Measurements from ENCODE around the gene SHANK2. TPM values are rescaled to one million over a fixed set of nuclear protein-coding genes. Genes with fewer than 3 reads are reported as not detected.
A peak's percentile ranks its signal among the peaks of the same experiment; 100 is the strongest.

Gene SHANK2
- 0.02 TPM in 1 of 2 replicates, not detected in the other for total RNA-seq (2014; rRNA removed; shearing (Covaris generic))
- polyA plus RNA-seq (2015; cell fraction: cytosol; rRNA removed): not detected in 2 replicates
- 0.05 and 0.16 TPM in 2 replicates for polyA plus RNA-seq (2015; cell fraction: nucleus; rRNA removed)

DNA sequence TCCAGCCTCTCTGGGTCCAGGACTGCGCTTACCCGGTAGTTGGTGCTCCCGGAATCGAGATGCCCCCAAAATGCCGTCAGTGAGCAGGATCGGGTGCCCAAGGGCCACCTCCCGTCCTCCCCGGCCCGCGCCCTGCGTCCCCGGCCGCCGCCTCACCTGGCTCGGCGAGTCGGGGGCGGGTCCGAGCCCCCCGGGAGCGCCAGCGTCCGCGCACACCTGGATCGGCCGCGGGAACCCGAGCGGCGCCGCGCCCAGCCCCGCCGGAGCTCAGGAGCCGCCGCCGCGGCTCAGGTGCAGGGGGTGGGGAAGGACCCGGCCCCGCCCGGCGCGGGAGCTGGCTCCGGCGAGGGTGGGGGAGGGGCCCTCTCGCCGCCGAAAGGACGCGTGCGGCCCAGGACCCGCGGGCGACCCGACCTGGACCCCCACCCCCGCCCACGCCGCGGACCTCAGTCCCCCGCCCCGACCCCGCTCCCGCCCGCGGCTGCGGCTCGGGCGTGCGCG, at the start of gene SHANK2:
SHANK2 (minus strand) TSS at position 309 of the 501 bp plus-strand sequence. CDS start 105,251 bp downstream, outside the sequence.
- no peak for DNase-seq (ENCODE audit: low read depth)

GRCh38 chr11:71301858-71302533, 49.6 kb upstream of the SHANK2 start:
- DNase-seq (ENCODE audit: low read depth): no peak

- DNase-seq (ENCODE audit: low read depth): no peak
Observed at GRCh38 chr11:71301046-71301857, 48.9 kb upstream of the SHANK2 start.

DNA sequence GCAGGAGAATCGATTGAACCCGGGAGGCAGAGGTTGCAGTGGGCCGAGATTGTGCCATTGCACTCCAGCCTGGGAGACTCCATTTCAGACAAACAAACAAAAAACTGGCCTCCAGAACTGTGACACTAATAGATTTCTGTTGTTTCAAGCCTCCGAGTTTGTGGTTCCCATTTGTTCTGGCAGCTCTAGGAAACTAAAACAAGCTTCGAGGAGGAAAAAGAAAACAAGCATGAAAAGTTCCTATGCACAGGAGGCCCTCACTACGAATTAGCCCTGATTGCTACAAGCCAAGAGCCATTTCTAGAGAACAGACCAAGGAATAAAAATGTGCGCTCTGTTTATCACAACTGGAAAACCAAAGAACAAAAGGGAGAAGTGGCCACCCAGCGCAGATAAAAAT, 47.8 kb upstream of the SHANK2 start:
- DNase-seq (ENCODE audit: low read depth): no peak

DNA sequence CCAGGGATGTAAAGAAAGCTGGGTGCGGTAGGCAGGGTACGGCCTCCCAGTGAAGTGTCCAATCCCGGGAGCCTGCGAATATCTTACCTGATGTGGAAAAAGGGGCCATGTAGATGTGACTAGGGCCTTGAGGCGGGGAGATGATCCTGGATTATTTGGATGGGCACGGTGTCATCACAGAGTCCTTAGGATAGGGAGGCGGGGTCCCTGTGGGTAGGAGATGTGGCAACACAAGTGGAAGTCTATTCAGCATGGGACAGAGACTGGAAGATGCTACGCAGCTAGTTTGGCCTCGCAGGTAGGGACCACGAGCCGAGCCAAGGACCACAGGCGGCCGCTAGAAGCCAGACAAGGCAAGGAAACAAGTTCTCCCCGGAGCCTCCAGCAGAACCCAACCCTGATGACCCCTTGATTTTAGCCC, 46.4 kb upstream of the SHANK2 start:
- no peak for DNase-seq (ENCODE audit: low read depth)

DNA sequence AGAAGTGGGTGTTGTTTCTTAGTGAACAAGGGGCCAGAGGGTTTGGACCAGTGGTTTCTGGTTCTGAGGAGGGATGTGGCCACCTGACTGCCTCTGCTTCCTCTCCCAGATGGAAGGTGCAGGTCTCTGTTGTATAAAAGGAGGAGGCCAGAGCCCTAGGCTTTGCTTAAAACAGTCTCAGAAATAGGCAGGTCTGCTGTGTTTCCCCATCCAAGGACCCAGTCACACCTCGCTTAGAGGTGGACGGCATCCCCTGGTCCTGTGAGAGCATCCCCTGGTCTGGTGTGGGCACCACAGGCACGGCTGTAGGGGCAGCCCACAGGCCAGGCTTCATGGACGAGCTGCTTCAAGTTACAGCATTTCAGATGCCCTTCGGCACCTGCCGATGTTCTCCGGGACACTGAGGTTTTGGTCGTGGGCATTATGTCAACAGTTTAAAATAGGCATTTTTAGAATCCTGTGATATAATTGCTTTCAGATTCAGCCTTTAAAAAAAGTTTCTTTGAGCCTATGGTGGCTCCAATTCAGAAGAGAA, 45.7 kb upstream of the SHANK2 start:
- DNase-seq (ENCODE audit: low read depth): no peak

- DNase-seq (ENCODE audit: low read depth): no peak
Observed at GRCh38 chr11:71294846-71295600, 42.6 kb upstream of the SHANK2 start.

- no peak for DNase-seq (ENCODE audit: low read depth)
Observed at GRCh38 chr11:71293961-71294782, 41.8 kb upstream of the SHANK2 start.

GRCh38 chr11:71286701-71287643, 34.6 kb upstream of the SHANK2 start:
- DNase-seq (ENCODE audit: low read depth): peak; percentile 25

DNA sequence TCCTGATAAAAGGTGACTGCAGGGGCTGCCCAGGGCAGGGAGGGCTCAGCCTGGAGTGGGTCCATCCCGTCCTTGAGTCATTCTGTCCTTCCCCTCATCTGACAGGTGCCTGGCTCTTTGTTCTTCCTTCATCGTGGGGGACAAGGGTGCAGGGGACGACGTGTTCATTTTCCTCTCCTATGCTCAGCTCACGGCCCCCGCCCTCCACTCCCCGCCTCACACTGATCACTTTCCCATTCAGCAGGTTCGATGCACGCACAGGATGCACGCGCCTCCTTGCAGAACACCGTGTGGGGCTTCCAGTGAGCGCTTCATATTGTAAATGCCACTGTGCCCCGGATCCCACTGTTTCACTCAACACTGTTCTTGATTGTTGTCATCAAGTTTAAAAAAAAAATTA, 32.7 kb upstream of the SHANK2 start:
- no peak for DNase-seq (ENCODE audit: low read depth)

- DNase-seq (ENCODE audit: low read depth): no peak
Observed at GRCh38 chr11:71284525-71285092, 32.2 kb upstream of the SHANK2 start.

GRCh38 chr11:71283971-71284441, 31.6 kb upstream of the SHANK2 start:
- no peak for DNase-seq (ENCODE audit: low read depth)

GRCh38 chr11:71282581-71283351, 30.4 kb upstream of the SHANK2 start:
- DNase-seq (ENCODE audit: low read depth): peak; percentile 13

DNA sequence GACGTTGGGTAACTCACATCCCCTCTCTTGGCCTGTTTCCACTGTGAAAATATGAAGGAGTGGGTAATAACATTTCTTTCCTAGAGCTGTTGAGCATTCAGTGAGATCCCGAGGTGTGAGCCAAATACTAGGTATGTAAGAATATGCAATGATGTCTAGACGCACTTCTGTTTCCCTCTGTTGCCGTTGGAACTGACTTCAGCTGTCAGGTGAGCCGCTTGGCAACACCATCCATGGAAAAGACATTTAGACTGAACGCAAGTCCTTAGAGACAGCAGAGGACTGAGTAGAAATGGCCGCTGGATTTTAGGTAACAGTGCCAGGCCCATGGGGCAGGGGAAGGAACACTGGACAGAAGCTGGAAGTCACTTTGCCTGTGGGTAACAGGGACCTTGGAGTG, 29.5 kb upstream of the SHANK2 start:
- no peak for DNase-seq (ENCODE audit: low read depth)

DNA sequence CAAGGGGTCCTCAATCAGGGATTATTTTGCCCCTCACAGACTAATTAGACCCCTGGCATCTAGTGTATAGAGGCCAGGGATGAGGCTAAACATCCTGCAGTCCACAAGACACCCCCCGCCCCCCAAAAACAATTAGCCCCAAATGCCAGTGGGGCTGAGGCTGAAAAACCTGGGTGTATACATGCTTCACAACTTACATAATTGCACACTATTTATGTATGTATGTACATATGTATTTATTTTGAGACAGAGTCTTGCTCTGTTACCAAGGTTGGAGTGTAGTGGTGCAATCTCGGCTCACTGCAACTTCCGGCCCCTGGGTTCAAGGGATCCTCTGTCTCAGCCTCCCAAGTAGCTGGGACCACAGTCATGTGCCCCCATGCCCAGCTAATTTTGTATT, 28.8 kb upstream of the SHANK2 start:
- DNase-seq (ENCODE audit: low read depth): no peak

DNA sequence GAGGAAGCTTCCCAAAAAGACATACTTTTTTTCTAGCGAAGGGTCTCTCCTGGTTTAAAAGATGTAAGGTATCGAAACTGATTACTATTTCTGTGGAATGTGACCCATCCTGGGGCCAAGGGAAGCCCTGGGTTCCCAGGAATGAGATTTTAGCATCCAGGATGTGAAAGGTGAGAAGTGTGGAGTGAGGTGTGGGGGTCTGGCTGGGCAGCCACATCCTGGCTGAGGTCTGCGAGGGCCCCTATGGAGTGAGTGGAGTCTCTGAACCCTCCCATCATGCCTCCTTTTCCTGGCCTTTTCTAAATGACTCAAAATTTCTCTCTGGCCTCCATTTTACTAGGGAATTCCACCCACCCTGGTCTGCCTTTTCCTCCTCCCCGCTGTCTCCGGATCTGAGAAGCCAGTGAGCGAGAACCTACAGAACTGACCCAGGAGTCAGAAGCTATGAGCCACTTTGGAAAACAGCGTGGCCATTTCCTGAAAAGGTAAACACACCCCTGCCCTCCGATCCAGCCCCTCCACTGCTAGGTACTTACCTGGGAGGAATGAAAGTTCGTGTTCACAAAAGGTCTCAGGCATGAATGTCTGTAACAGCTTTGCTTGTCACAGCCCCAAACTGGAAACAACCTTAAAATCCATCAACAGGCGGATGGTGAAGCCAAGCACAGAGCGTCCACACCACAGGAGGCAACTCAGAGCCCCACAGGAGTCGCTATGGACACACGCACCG, 27.7 kb upstream of the SHANK2 start:
- DNase-seq (ENCODE audit: low read depth): no peak

- no peak for DNase-seq (ENCODE audit: low read depth)
Observed at GRCh38 chr11:71272161-71272560, 19.8 kb upstream of the SHANK2 start.
